Eye (tissue), 1 donor: ENCODE data around the gene INHBE.
"Not testable (repeated sequence)": the region's sequence is repeated elsewhere in the genome, so short reads cannot be mapped to it uniquely, and the experiment has no call there.

ENCODE experiments used
- DNase-seq: peaks from one replicate; pipeline ENCODE4 v3.0.0-alpha.2; 2015

INHBE gene

GRCh38 chr12:57500213-57500612, 45.1 kb downstream of the INHBE start:
- DNase-seq, result no peak

- not testable (repeated sequence) for DNase-seq
Observed at GRCh38 chr12:57502311-57502969, 47.3 kb downstream of the INHBE start.

- DNase-seq, result not testable (repeated sequence)
Observed at GRCh38 chr12:57506541-57506940, 51.4 kb downstream of the INHBE start.
